ENCODE data around the gene C3orf70.
"Not testable (repeated sequence)": the region's sequence is repeated elsewhere in the genome, so short reads cannot be mapped to it uniquely, and the experiment has no call there.

C3orf70 gene

DNA sequence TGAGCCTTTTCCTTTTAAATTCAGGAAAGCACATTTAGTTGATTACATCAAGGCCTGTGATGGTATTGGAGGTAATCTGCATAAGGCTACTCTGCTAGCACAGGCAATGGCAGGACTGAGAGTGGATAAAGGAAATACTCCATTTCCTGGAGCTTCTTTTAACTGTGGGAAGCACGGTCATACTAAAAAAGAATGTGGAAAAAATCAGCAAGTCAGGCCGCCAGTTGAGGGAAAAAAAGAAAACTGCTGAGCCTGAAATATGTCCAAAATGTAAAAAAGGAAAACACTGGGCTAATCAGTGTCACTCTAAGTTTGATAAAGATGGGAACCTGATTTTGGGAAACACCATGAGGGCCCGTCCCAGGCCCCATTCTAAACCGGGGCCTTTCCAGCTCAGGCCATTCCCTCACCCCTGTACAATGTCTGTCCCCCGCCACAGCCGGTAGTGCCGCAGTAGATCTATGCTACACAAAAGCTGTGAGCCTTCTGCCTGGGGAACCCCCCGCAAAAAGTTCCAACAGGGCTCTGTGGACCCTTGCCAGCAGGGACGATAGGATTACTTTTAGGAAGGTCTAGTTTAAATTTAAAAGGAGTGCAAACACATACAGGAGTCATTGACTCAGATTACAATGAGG is 46.5 kb downstream of the C3orf70 start:
- DNase-seq (ENCODE audit: low read depth in 1 of 2, low spot score in 1 of 2); H3K4me3 ChIP-seq (replicated peaks; ENCODE audit: insufficient read depth, low read length); H3K27me3 ChIP-seq (ENCODE audit: insufficient read depth, poor library complexity, severe bottlenecking); H3K27ac ChIP-seq (replicated peaks): not testable (repeated sequence)

- peaks cover 6% of the 10 kb centered on the region for H3K27me3 ChIP-seq (ENCODE audit: insufficient read depth, poor library complexity, severe bottlenecking)
- TF ChIP-seq, protein P1, sequence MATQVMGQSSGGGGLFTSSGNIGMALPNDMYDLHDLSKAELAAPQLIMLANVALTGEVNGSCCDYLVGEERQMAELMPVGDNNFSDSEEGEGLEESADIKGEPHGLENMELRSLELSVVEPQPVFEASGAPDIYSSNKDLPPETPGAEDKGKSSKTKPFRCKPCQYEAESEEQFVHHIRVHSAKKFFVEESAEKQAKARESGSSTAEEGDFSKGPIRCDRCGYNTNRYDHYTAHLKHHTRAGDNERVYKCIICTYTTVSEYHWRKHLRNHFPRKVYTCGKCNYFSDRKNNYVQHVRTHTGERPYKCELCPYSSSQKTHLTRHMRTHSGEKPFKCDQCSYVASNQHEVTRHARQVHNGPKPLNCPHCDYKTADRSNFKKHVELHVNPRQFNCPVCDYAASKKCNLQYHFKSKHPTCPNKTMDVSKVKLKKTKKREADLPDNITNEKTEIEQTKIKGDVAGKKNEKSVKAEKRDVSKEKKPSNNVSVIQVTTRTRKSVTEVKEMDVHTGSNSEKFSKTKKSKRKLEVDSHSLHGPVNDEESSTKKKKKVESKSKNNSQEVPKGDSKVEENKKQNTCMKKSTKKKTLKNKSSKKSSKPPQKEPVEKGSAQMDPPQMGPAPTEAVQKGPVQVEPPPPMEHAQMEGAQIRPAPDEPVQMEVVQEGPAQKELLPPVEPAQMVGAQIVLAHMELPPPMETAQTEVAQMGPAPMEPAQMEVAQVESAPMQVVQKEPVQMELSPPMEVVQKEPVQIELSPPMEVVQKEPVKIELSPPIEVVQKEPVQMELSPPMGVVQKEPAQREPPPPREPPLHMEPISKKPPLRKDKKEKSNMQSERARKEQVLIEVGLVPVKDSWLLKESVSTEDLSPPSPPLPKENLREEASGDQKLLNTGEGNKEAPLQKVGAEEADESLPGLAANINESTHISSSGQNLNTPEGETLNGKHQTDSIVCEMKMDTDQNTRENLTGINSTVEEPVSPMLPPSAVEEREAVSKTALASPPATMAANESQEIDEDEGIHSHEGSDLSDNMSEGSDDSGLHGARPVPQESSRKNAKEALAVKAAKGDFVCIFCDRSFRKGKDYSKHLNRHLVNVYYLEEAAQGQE (IDR thresholded peaks at IDR 0.05; ENCODE audit: insufficient replicate concordance, low read depth): no peak
- TF ChIP-seq GABPA (IDR thresholded peaks at IDR 0.05; ENCODE audit: low read depth) (no peak), SPI1 (IDR thresholded peaks at IDR 0.05; ENCODE audit: borderline replicate concordance, low read depth) (no peak), CTCF (IDR thresholded peaks at IDR 0.05; ENCODE audit: insufficient read depth, low read length) (no peak), POLR2AphosphoS5 (IDR thresholded peaks at IDR 0.05; ENCODE audit: low read depth) (no peak)
- H3K27ac ChIP-seq (replicated peaks): no peak overlapping the region
- H3K4me3 ChIP-seq (replicated peaks; ENCODE audit: insufficient read depth, low read length): no peak overlapping the region
- DNase-seq (ENCODE audit: low read depth in 1 of 2, low spot score in 1 of 2): no peak
These were observed 49.3 kb downstream of the C3orf70 start for GRCh38 chr3:185103359-185104127.

- H3K4me3 ChIP-seq (replicated peaks; ENCODE audit: insufficient read depth, low read length): no peak overlapping the region
- H3K27me3 ChIP-seq (ENCODE audit: insufficient read depth, poor library complexity, severe bottlenecking): no peaks in the 10 kb centered on the region
- H3K27ac ChIP-seq (replicated peaks): no peak overlapping the region
- no peak for DNase-seq (ENCODE audit: low read depth in 1 of 2, low spot score in 1 of 2)
- no peak for TF ChIP-seq POLR2AphosphoS5 (IDR thresholded peaks at IDR 0.05; ENCODE audit: low read depth)
- no peak for TF ChIP-seq GABPA (IDR thresholded peaks at IDR 0.05; ENCODE audit: low read depth)
- no peak for TF ChIP-seq SPI1 (IDR thresholded peaks at IDR 0.05; ENCODE audit: borderline replicate concordance, low read depth)
- no peak for TF ChIP-seq CTCF (IDR thresholded peaks at IDR 0.05; ENCODE audit: insufficient read depth, low read length)
- TF ChIP-seq, protein P1 (IDR thresholded peaks at IDR 0.05; ENCODE audit: insufficient replicate concordance, low read depth): no peak
These were observed 58.2 kb downstream of the C3orf70 start for GRCh38 chr3:185094697-185095096.

DNA sequence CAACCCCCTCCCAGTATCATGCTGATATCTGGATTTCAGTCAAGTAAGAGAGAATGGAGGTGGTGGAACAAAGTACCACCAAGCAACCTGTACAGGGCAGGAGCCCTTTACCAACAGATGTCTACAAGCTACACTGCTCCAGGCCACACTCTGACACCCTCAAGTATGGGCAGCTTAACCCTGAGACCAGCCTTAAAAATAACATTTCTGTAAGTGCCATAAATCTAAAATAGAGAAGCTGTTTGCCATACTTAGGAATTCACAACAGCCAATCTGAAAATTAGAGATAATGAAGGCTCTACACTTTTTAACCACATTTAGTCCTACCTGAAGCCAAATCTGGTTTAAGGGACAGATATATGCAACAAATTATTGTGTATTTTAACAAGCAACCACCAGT is 59.7 kb downstream of the C3orf70 start:
- H3K27me3 ChIP-seq (ENCODE audit: insufficient read depth, poor library complexity, severe bottlenecking): no peaks in the 10 kb centered on the region
- no peak for DNase-seq (ENCODE audit: low read depth in 1 of 2, low spot score in 1 of 2)
- no peak overlapping the region for H3K27ac ChIP-seq (replicated peaks)
- TF ChIP-seq GABPA (IDR thresholded peaks at IDR 0.05; ENCODE audit: low read depth) (no peak), POLR2AphosphoS5 (IDR thresholded peaks at IDR 0.05; ENCODE audit: low read depth) (no peak), SPI1 (IDR thresholded peaks at IDR 0.05; ENCODE audit: borderline replicate concordance, low read depth) (no peak), CTCF (IDR thresholded peaks at IDR 0.05; ENCODE audit: insufficient read depth, low read length) (no peak)
- TF ChIP-seq, protein P1 (IDR thresholded peaks at IDR 0.05; ENCODE audit: insufficient replicate concordance, low read depth): no peak
- H3K4me3 ChIP-seq (replicated peaks; ENCODE audit: insufficient read depth, low read length): no peak overlapping the region
